GM12892 (cell line): Measurements from ENCODE around the gene SLC6A8.
"Not testable (repeated sequence)": the region's sequence is repeated elsewhere in the genome, so short reads cannot be mapped to it uniquely, and the experiment has no call there.

Experiments
- DNase-seq: peaks from one replicate; pipeline ENCODE4 v3.0.0; 2011; ENCODE audit not compliant: insufficient read length
- FAIRE-seq: peaks from 2 replicates; lab custom pipeline; 2011; peaks lifted over from hg19 to GRCh38; lab: Jason Lieb, UNC
- POLR2A ChIP-seq: IDR thresholded peaks from 2 replicates; pipeline ENCODE4 v1.6.1; 2011; ENCODE audit warnings: low read depth, low read length, control low read depth
- POLR2AphosphoS5 ChIP-seq: IDR thresholded peaks from 2 replicates; pipeline ENCODE4 v1.6.1; 2011; ENCODE audit warnings: low read depth, low read length, control low read depth
- TAF1 ChIP-seq: IDR thresholded peaks from 2 replicates; pipeline ENCODE4 v1.6.1; 2011; ENCODE audit warnings: low read depth, mild to moderate bottlenecking, control low read depth, low read length, borderline replicate concordance

The SLC6A8 gene

DNA sequence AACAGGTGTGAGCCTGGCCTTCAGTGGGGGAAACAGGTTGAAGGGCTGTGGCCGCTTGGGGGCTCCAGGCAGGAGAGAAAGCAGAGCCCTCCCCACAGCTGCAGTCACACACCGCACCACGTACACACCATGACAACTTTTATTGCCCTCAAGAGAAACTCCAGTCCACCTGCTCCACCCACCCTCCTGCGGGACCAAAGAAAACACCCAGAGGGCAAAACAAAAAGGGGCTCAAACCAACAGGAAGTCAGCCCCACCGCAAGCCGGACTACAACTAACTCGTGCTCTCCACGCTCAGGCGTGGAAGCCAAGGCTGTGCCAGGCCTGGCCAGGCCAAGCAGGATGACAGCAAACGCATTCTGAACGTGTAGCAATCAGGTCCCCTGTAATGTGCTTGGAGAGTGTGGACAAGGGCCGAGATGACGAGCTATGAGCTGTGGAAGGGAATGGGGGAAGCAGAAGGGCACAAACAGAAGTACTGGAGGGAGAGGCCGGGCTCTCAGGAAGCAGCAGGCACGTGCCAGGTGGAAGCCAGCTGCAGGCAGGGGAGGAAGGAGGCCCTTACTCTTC lies 12.7 kb downstream of the SLC6A8 start:
- TF ChIP-seq POLR2AphosphoS5 (no peak), TAF1 (no peak), POLR2A (no peak)
- FAIRE-seq (no peak), DNase-seq (no peak)

DNA sequence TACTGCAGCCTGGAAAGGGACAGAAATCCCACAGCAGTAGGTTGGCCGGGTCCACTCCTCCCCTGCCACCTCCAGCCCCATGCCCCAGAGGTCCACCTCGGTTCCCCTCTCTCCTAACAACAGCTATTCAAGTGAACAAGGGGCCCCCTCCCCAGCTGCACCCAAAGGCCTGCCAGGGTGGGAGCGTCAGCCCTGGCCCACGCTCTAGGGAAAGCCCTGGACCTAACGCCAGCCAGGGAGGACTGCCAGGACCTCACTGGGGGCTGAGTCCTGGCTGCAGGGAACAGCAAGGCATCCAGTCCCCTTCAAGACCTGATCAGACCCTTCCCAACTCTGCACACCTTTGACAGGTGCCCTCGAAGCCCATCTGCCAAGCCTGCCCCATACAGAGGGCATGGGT lies 13.2 kb downstream of the SLC6A8 start:
- no peak for TF ChIP-seq TAF1
- TF ChIP-seq POLR2A, result no peak
- TF ChIP-seq POLR2AphosphoS5, result no peak
- no peak for FAIRE-seq
- DNase-seq, result no peak

DNA sequence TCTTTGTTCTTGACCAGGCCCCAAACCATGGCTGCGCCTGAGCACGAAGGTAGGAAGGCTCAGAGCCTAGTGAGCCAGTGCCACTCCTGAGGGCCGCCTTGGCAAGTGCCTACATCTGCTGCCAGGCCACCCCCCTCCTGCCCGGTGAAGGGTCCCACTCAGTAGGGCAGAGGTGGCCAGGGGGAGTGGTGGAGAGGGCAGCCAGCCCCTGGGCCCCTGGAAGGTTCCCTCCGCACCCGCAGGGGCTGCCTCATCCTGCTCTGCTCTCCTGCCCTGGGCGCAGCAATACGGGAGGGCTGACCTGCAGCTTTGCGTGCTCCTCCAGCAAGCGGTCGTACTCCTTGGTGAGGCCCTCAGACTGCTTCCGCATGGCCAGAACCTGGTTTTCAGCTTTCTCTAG lies 14.0 kb downstream of the SLC6A8 start:
- TF ChIP-seq TAF1 (no peak), POLR2A (no peak), POLR2AphosphoS5 (no peak)
- DNase-seq (no peak), FAIRE-seq (no peak)

DNA sequence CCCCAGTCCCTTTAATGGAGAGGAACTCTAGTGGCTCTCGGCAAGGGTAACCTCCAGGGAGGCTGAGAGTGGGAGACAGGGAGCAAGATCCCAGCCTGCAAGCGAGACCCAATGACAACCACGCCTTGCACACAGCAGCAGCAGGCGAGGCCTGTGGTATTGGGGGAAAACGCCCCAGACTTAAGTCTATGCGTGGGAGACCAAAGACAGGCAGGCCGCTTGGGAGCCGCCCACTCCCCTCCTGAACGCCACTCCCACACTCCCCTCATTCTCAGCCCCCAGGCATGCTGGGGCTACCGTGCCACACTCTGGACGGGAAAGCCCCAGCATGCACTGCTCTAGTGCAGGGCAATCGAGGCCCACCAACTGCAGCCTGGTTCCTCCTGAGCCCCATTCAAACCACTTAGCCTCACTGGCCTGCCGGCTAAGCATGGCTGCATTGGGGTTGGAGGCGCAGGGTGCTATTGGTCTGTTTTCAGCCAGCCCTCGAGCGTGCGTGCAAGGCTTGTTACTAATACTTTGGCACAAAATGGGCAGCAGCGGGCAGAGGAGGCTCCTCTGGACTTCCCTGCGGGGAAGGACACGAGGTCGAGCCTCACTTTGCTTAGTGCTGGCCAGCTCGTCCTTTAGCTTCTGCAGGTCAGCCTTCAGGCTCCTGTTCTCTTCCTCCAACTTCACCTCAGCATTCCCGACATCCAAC lies 14.8 kb downstream of the SLC6A8 start:
- no peak for FAIRE-seq
- TF ChIP-seq POLR2AphosphoS5 (no peak), TAF1 (no peak)
- no peak for DNase-seq

GRCh38 chrX:153703036-153703370 lies 15.3 kb downstream of the SLC6A8 start:
- TF ChIP-seq POLR2AphosphoS5 (no peak), POLR2A (no peak), TAF1 (no peak)
- DNase-seq, result no peak
- FAIRE-seq, result no peak

DNA sequence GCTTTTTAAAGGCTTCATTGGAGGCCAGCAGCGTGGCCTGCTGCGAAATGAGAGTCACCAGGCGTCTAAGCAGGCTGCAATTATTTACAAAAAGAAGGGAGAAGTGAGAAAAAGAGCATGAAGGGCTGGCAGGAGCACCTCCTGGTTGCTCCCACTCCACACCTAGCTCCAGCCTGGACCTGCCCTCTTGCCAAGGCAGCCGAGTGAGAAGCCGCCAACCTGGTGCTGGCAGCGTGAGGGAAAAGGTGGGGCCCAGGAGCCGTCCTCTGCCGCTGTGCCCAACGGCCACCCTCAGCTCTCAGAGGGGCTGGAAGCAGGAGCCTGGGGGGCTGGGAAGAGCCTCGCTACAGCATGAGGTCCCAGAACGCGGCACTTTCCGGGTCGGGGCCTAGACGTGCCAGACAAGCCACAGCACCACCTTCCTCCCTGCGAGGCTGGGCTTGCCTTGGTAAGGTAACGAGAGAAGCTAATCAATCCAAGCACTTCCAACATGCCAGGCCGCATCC lies 16.3 kb downstream of the SLC6A8 start:
- TF ChIP-seq POLR2A (no peak), POLR2AphosphoS5 (no peak), TAF1 (no peak)
- FAIRE-seq (no peak), DNase-seq (no peak)

DNA sequence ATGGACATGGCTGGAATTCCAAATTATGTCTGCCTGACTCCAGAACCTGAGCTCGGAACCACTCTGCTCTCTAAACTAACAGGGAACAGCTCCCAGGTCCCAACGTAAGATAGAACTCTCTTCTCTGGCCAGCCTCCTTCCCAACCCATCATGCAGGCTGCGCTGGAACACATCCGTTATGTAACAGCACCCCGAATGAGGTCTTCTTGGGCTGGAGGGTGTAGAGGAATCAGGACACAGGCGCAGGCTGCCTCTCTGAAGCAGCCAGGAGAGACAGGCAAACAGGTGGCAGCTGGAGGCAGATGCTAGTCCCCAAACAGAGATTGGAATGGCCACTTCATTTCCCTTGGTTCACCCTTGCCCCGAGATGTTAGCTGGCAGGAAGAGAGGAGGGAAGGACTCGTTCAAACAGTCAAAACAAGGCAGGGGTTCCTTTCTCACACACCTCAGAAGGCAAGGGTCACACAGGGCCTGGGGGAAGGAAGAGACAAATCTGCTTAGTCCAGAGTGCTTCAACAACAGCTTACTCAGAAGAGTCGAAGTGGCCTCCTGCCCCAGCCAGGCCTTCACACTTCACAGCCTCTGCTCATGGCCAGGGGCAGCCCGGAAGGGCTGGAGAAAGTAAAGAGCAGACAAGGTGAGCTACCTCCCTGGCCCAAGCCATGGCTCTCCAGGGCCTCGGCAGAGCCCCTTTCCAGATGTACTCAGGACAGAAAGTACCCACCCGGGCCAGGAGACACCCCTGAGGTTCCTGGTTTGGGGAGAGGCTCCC lies 17.1 kb downstream of the SLC6A8 start:
- not testable (repeated sequence) for DNase-seq, FAIRE-seq

- not testable (repeated sequence) for FAIRE-seq, DNase-seq
Measured at GRCh38 chrX:153705403-153706060, 17.8 kb downstream of the SLC6A8 start.

DNA sequence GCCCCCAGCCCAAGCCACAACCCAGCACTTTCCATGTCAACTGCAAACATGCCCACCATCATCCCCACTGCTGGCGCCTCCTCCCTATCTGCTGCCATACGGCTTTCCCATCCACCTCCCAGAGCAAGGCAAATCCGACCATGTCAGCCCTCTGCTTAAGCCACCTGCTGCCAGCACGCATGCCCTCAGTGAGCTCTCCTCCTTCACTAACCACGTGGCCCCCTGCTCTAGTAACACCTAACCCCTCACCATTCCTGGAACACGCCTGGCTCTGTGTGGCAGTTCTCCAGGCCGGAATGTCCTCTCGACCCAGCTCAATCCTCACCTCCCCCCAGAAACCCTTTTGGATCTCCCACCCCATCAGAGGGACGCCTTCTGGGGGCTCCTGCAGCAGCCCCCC lies 19.1 kb downstream of the SLC6A8 start:
- no peak for DNase-seq
- TF ChIP-seq TAF1 (no peak), POLR2A (no peak), POLR2AphosphoS5 (no peak)
- no peak for FAIRE-seq

GRCh38 chrX:153707406-153707805 lies 19.7 kb downstream of the SLC6A8 start:
- DNase-seq (no peak), FAIRE-seq (no peak)
- no peak for TF ChIP-seq POLR2A
- TF ChIP-seq POLR2AphosphoS5, result no peak
- TF ChIP-seq TAF1, result no peak

- DNase-seq, result no peak
- TF ChIP-seq TAF1 (no peak), POLR2AphosphoS5 (no peak), POLR2A (no peak)
- peak; percentile 76 for FAIRE-seq
Measured at GRCh38 chrX:153708415-153708814, 20.7 kb downstream of the SLC6A8 start.
